Iris pigment epithelial cell (primary cell): ENCODE results near the gene CFAP119.

Source experiments
- DNase-seq: peaks from one replicate; pipeline ENCODE4 v3.0.0-alpha.2; 2011; ENCODE audit warnings: low read depth

The CFAP119 gene

GRCh38 chr16:30710971-30711370, 50.9 kb downstream of the CFAP119 start:
- DNase-seq: no peak
